HepG2 (cell line): Measurements from ENCODE around the gene HAUS2. TPM values are rescaled to one million over a fixed set of nuclear protein-coding genes. Genes with fewer than 3 reads are reported as not detected.

ENCODE experiments used
- CHD2 ChIP-seq: IDR thresholded peaks from 2 replicates; pipeline ENCODE4 v1.6.1; 2011; ENCODE audit warnings: low read depth, low read length, improper control_type of control experiment
- EHMT2 ChIP-seq: fragments of 200-600 bp; sonication (generic); IDR thresholded peaks from 2 replicates; pipeline ENCODE4 v1.7.0; 2017; ENCODE audit warnings: antibody characterized with exemption, low read depth, low read length, borderline replicate concordance
- ERF ChIP-seq: IDR thresholded peaks from 2 replicates; pipeline ENCODE4 v1.6.1; 2018; ENCODE audit warnings: missing biosample characterization, missing genetic modification reagents
- HNF4A ChIP-seq: sonication (generic); formaldehyde crosslinking; IDR thresholded peaks from 2 replicates; pipeline ENCODE4 v1.4.0; 2020; ENCODE audit warnings: missing genetic modification reagents
- KLF12 ChIP-seq: sonication (generic); formaldehyde crosslinking; IDR thresholded peaks from 2 replicates; pipeline ENCODE4 v1.4.0; 2020; ENCODE audit warnings: missing genetic modification reagents, borderline replicate concordance
- MYC ChIP-seq: sonication (generic); formaldehyde crosslinking; IDR thresholded peaks from 2 replicates; pipeline ENCODE4 v1.9.0; 2021; ENCODE audit warnings: missing genetic modification reagents, borderline replicate concordance
- ONECUT2 ChIP-seq: sonication (generic); formaldehyde crosslinking; IDR thresholded peaks from 2 replicates; pipeline ENCODE4 v1.4.0; 2020; ENCODE audit warnings: missing genetic modification reagents
- PAWR ChIP-seq: sonication (generic); formaldehyde crosslinking; IDR thresholded peaks from 2 replicates; pipeline ENCODE4 v1.4.0; 2020; ENCODE audit warnings: missing genetic modification reagents, mild to moderate bottlenecking, borderline replicate concordance
- PHF21A ChIP-seq: sonication (generic); formaldehyde crosslinking; IDR thresholded peaks from 2 replicates; pipeline ENCODE4 v1.5.0; 2020; ENCODE audit warnings: mild to moderate bottlenecking, missing genetic modification reagents
- REL ChIP-seq: sonication (generic); formaldehyde crosslinking; conservative IDR thresholded peaks from 2 replicates; pipeline ENCODE4 v1.8.0; 2022; ENCODE audit warnings: mild to moderate bottlenecking, missing genetic modification reagents, moderate library complexity
- RFX3 ChIP-seq: IDR thresholded peaks from 2 replicates; pipeline ENCODE4 v1.6.1; 2016; ENCODE audit warnings: missing biosample characterization, missing genetic modification reagents
- RFXAP ChIP-seq: sonication (generic); formaldehyde crosslinking; IDR thresholded peaks from 2 replicates; pipeline ENCODE4 v1.4.0; 2020; ENCODE audit warnings: missing genetic modification reagents, borderline replicate concordance
- SMAD1 ChIP-seq: sonication (generic); formaldehyde crosslinking; IDR thresholded peaks from 2 replicates; pipeline ENCODE4 v1.4.0; 2020; ENCODE audit warnings: missing genetic modification reagents, low read depth, mild to moderate bottlenecking, borderline replicate concordance
- SP2 ChIP-seq: sonication (generic); formaldehyde crosslinking; IDR thresholded peaks from 2 replicates; pipeline ENCODE4 v1.5.1; 2020; ENCODE audit warnings: mild to moderate bottlenecking, missing genetic modification reagents
- ZKSCAN5 ChIP-seq: sonication (generic); formaldehyde crosslinking; IDR thresholded peaks from 2 replicates; pipeline ENCODE4 v1.5.1; 2020; ENCODE audit warnings: mild to moderate bottlenecking, missing genetic modification reagents
- ZNF121 ChIP-seq: sonication (generic); formaldehyde crosslinking; IDR thresholded peaks from 2 replicates; pipeline ENCODE4 v1.5.0; 2020; ENCODE audit warnings: mild to moderate bottlenecking, missing genetic modification reagents
- ZNF446 ChIP-seq: sonication (generic); formaldehyde crosslinking; IDR thresholded peaks from 2 replicates; pipeline ENCODE4 v1.5.0; 2020; ENCODE audit warnings: mild to moderate bottlenecking, missing genetic modification reagents
- ZNF460 ChIP-seq: sonication (generic); formaldehyde crosslinking; IDR thresholded peaks from 2 replicates; pipeline ENCODE4 v1.5.1; 2020; ENCODE audit warnings: missing genetic modification reagents, mild to moderate bottlenecking, borderline replicate concordance
- ZNF83 ChIP-seq: sonication (generic); formaldehyde crosslinking; IDR thresholded peaks from 2 replicates; pipeline ENCODE4 v1.4.0; 2020; ENCODE audit warnings: missing genetic modification reagents, mild to moderate bottlenecking, borderline replicate concordance
- ZSCAN25 ChIP-seq: sonication (generic); formaldehyde crosslinking; IDR thresholded peaks from 2 replicates; pipeline ENCODE4 v1.8.0; 2022; ENCODE audit warnings: mild to moderate bottlenecking, missing genetic modification reagents
- polyA plus RNA-seq, 8 experiments: library from polyadenylated mRNA; depleted of rRNA in 3 of 8; stranded (reverse) in 7 of 8; unstranded in 1 of 8; fragments of >200 nt; fragmentation: Illumina TruSeq in 4 of 8; extraction: Trizol in 4 of 8; gene quantifications; 2 replicates each; pipeline versions ENCODE4 v1.2.1 to v1.2.3, GENCODE V29; 2011 to 2016; ENCODE audit warnings: low read depth in 4 of 8, missing spikeins in 1 of 8, mixed read lengths in 1 of 8; ENCODE audit not compliant: insufficient read depth in 1 of 8
- total RNA-seq, 5 experiments: library from RNA; depleted of rRNA; stranded (reverse); fragments of >200 nt; fragmentation: Illumina TruSeq; extraction: Trizol; gene quantifications; 2 replicates each; pipeline ENCODE4 v1.2.3, GENCODE V29; 2016; ENCODE audit warnings: low read depth in 1 of 5
- TF ChIP-seq, protein P1 (sequence below): sonication (generic); formaldehyde crosslinking; IDR thresholded peaks from 2 replicates; pipeline ENCODE4 v1.9.0; 2021; ENCODE audit warnings: missing genetic modification reagents, borderline replicate concordance
- TF ChIP-seq, protein P2 (sequence below): sonication (generic); formaldehyde crosslinking; IDR thresholded peaks from 2 replicates; pipeline ENCODE4 v1.4.0; 2020; ENCODE audit warnings: missing genetic modification reagents
- TF ChIP-seq, protein P3 (sequence below): sonication (generic); formaldehyde crosslinking; IDR thresholded peaks from 2 replicates; pipeline ENCODE4 v1.4.0; 2020; ENCODE audit warnings: mild to moderate bottlenecking, missing genetic modification reagents, borderline replicate concordance
- TF ChIP-seq, protein P4 (sequence below): sonication (generic); formaldehyde crosslinking; IDR thresholded peaks from 2 replicates; pipeline ENCODE4 v1.4.0; 2020; ENCODE audit warnings: missing genetic modification reagents; ENCODE audit errors: not compliant biosample characterization

HAUS2 gene
- total and polyA plus RNA-seq, 2 of the 13 experiments (the other 11 are each of a cell fraction or from before 2014, with no cell fraction given): 11.6 to 32.9 TPM

- TF ChIP-seq MYC (CRISPR knock-in tag): 0 out of 2 replicates have a peak, but pooled peaks have one; percentile 37
- peak; percentile 81 for TF ChIP-seq ZNF121
- no peak for TF ChIP-seq KLF12 (CRISPR knock-in tag)
- TF ChIP-seq, protein P1, sequence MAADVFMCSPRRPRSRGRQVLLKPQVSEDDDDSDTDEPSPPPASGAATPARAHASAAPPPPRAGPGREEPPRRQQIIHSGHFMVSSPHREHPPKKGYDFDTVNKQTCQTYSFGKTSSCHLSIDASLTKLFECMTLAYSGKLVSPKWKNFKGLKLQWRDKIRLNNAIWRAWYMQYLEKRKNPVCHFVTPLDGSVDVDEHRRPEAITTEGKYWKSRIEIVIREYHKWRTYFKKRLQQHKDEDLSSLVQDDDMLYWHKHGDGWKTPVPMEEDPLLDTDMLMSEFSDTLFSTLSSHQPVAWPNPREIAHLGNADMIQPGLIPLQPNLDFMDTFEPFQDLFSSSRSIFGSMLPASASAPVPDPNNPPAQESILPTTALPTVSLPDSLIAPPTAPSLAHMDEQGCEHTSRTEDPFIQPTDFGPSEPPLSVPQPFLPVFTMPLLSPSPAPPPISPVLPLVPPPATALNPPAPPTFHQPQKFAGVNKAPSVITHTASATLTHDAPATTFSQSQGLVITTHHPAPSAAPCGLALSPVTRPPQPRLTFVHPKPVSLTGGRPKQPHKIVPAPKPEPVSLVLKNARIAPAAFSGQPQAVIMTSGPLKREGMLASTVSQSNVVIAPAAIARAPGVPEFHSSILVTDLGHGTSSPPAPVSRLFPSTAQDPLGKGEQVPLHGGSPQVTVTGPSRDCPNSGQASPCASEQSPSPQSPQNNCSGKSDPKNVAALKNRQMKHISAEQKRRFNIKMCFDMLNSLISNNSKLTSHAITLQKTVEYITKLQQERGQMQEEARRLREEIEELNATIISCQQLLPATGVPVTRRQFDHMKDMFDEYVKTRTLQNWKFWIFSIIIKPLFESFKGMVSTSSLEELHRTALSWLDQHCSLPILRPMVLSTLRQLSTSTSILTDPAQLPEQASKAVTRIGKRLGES (CRISPR knock-in tag): no peak
- TF ChIP-seq ZNF446 (CRISPR knock-in tag): no peak
- TF ChIP-seq ONECUT2 (CRISPR knock-in tag): no peak
- TF ChIP-seq RFXAP (CRISPR knock-in tag): no peak
- TF ChIP-seq, protein P2, sequence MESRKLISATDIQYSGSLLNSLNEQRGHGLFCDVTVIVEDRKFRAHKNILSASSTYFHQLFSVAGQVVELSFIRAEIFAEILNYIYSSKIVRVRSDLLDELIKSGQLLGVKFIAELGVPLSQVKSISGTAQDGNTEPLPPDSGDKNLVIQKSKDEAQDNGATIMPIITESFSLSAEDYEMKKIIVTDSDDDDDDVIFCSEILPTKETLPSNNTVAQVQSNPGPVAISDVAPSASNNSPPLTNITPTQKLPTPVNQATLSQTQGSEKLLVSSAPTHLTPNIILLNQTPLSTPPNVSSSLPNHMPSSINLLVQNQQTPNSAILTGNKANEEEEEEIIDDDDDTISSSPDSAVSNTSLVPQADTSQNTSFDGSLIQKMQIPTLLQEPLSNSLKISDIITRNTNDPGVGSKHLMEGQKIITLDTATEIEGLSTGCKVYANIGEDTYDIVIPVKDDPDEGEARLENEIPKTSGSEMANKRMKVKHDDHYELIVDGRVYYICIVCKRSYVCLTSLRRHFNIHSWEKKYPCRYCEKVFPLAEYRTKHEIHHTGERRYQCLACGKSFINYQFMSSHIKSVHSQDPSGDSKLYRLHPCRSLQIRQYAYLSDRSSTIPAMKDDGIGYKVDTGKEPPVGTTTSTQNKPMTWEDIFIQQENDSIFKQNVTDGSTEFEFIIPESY (CRISPR knock-in tag): no peak
- no peak for TF ChIP-seq ZNF83 (CRISPR knock-in tag)
- TF ChIP-seq, protein P3, sequence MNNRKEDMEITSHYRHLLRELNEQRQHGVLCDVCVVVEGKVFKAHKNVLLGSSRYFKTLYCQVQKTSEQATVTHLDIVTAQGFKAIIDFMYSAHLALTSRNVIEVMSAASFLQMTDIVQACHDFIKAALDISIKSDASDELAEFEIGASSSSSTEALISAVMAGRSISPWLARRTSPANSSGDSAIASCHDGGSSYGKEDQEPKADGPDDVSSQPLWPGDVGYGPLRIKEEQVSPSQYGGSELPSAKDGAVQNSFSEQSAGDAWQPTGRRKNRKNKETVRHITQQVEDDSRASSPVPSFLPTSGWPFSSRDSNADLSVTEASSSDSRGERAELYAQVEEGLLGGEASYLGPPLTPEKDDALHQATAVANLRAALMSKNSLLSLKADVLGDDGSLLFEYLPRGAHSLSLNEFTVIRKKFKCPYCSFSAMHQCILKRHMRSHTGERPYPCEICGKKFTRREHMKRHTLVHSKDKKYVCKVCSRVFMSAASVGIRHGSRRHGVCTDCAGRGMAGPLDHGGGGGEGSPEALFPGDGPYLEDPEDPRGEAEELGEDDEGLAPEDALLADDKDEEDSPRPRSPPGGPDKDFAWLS (CRISPR knock-in tag): no peak
- TF ChIP-seq CHD2: no peak
- no peak for TF ChIP-seq REL (CRISPR knock-in tag)
- no peak for TF ChIP-seq SMAD1
- TF ChIP-seq, protein P4, sequence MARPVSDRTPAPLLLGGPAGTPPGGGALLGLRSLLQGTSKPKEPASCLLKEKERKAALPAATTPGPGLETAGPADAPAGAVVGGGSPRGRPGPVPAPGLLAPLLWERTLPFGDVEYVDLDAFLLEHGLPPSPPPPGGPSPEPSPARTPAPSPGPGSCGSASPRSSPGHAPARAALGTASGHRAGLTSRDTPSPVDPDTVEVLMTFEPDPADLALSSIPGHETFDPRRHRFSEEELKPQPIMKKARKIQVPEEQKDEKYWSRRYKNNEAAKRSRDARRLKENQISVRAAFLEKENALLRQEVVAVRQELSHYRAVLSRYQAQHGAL (CRISPR knock-in tag): no peak
- TF ChIP-seq PAWR (CRISPR knock-in tag): no peak
- peak; percentile 75 for TF ChIP-seq PHF21A (CRISPR knock-in tag)
- peak; percentile 89 for TF ChIP-seq ZNF460 (CRISPR knock-in tag)
- TF ChIP-seq ZSCAN25: no peak
- TF ChIP-seq SP2 (CRISPR knock-in tag): no peak
- TF ChIP-seq ZKSCAN5 (CRISPR knock-in tag): no peak
- TF ChIP-seq RFX3 (CRISPR knock-in tag): no peak
- peak; percentile 50; the same call in 1 of the 2 replicates for TF ChIP-seq HNF4A (CRISPR knock-in tag)
- TF ChIP-seq ERF: no peak; the same call in 1 of the 2 replicates
- peak; percentile 82; the same call in 1 of the 2 replicates for TF ChIP-seq EHMT2
Measured at GRCh38 chr15:42591238-42591934, 42.7 kb downstream of the HAUS2 start (continued).
